Forelimb muscle (tissue), 1 donor: Measurements from ENCODE around the gene ENHO. TPM values are rescaled to one million over a fixed set of nuclear protein-coding genes. Genes with fewer than 3 reads are reported as not detected.
"Not testable (repeated sequence)": the region's sequence is repeated elsewhere in the genome, so short reads cannot be mapped to it uniquely, and the experiment has no call there.

Experiments
- DNase-seq: peaks from one replicate; pipeline ENCODE4 v3.0.0-alpha.2; 2013; ENCODE audit warnings: low read depth
- polyA plus RNA-seq: library from polyadenylated mRNA; unstranded; fragments of 120-200 nt; gene quantifications from one replicate; pipeline ENCODE4 v1.2.1, GENCODE V29; 2013; ENCODE audit not compliant: insufficient read length

Gene ENHO
- polyA plus RNA-seq, 1 donor = 3.4 TPM

- DNase-seq = no peak
These were observed 16.2 kb downstream of the ENHO start for GRCh38 chr9:34506623-34507022.

- no peak for DNase-seq
These were observed 17.2 kb downstream of the ENHO start for GRCh38 chr9:34505370-34506120.

- no peak for DNase-seq
These were observed 19.4 kb downstream of the ENHO start for GRCh38 chr9:34503406-34503805.

- no peak for DNase-seq
These were observed 19.9 kb downstream of the ENHO start for GRCh38 chr9:34502891-34503290.

GRCh38 chr9:34502471-34502870, 20.3 kb downstream of the ENHO start:
- DNase-seq = no peak

GRCh38 chr9:34501889-34502425, 20.8 kb downstream of the ENHO start:
- DNase-seq = no peak

- no peak for DNase-seq
These were observed 21.4 kb downstream of the ENHO start for GRCh38 chr9:34501372-34501771.

GRCh38 chr9:34500623-34501267, 22.0 kb downstream of the ENHO start:
- DNase-seq = no peak

- DNase-seq = no peak
These were observed 23.7 kb downstream of the ENHO start for GRCh38 chr9:34499076-34499475.

- no peak for DNase-seq
These were observed 24.2 kb downstream of the ENHO start for GRCh38 chr9:34498553-34498952.

GRCh38 chr9:34496149-34496712, 26.6 kb downstream of the ENHO start:
- no peak for DNase-seq

GRCh38 chr9:34493972-34494535, 28.7 kb downstream of the ENHO start:
- DNase-seq = no peak

- no peak for DNase-seq
These were observed 30.7 kb downstream of the ENHO start for GRCh38 chr9:34492051-34492450.

GRCh38 chr9:34491596-34491995, 31.2 kb downstream of the ENHO start:
- DNase-seq = no peak

- DNase-seq = no peak
These were observed 32.0 kb downstream of the ENHO start for GRCh38 chr9:34490760-34491159.

GRCh38 chr9:34490360-34490759, 32.4 kb downstream of the ENHO start:
- DNase-seq = no peak

GRCh38 chr9:34486572-34486971, 36.2 kb downstream of the ENHO start:
- DNase-seq = no peak

- DNase-seq = no peak
These were observed 37.0 kb downstream of the ENHO start for GRCh38 chr9:34485822-34486221.

- no peak for DNase-seq
These were observed 38.1 kb downstream of the ENHO start for GRCh38 chr9:34484678-34485077.

- DNase-seq = not testable (repeated sequence)
These were observed 40.0 kb downstream of the ENHO start for GRCh38 chr9:34482746-34483145.

- not testable (repeated sequence) for DNase-seq
These were observed 41.2 kb downstream of the ENHO start for GRCh38 chr9:34481620-34482019.

GRCh38 chr9:34479431-34479866, 43.3 kb downstream of the ENHO start:
- no peak for DNase-seq
